ENCODE data around the gene MIB1. TPM values are rescaled to one million over a fixed set of nuclear protein-coding genes. Genes with fewer than 3 reads are reported as not detected.

The MIB1 gene
- total RNA-seq, 1 experiment from 2014 or later: 56.1 TPM

- no TSS peak for BruUV-seq (replicated peaks)
- no peaks in the 10 kb centered on the region for H3K27me3 ChIP-seq (ENCODE audit: insufficient read depth, low read length)
- 0 out of 4 replicates have a peak, but pooled peaks cover 0 to 3% of the 10 kb centered on the region in 2 experiments for H3K36me3 ChIP-seq (ENCODE audit: control insufficient read depth in 1 of 2, insufficient read depth in 2 of 2, low read length in 2 of 2)
- no peak overlapping the region for H3K4me3 ChIP-seq (replicated peaks in 1 of 2; ENCODE audit: low read depth in 1 of 2, low read length in 2 of 2)
- RAD21 ChIA-PET (ENCODE audit: low non-redundant PET in 1 of 2, low total read pairs in 2 of 2, uncharacterized antibody in 2 of 2, unreplicated experiment in 2 of 2): no interaction called here
- H3K79me2 ChIP-seq (ENCODE audit: insufficient read depth, low read length): peaks cover 38% of the 10 kb centered on the region
- H4K20me1 ChIP-seq (ENCODE audit: insufficient read depth): no peaks in the 10 kb centered on the region
- CTCF ChIA-PET: no interaction called here
- no peak overlapping the region for H3K9ac ChIP-seq (ENCODE audit: low read length)
- DNase-seq (ENCODE audit: low read depth, low spot score) (no peak), ATAC-seq (no peak)
- no peak overlapping the region for H3K4me2 ChIP-seq (ENCODE audit: low read length)
- no peaks in the 10 kb centered on the region for H3K9me2 ChIP-seq (ENCODE audit: insufficient read depth)
- no peaks in the 10 kb centered on the region for H3K9me3 ChIP-seq (ENCODE audit: control insufficient read depth in 1 of 2, insufficient read depth in 1 of 2, low read depth in 1 of 2, low read length in 2 of 2)
- H3K27ac ChIP-seq (ENCODE audit: low read depth, low read length): no peak overlapping the region
- no peak for TF ChIP-seq POLR2A (IDR thresholded peaks at IDR 0.05; ENCODE audit: borderline replicate concordance, extremely low read depth, insufficient read depth, insufficient read length)
- TF ChIP-seq YY1 (IDR thresholded peaks at IDR 0.05; ENCODE audit: extremely low read depth, insufficient replicate concordance, low read depth, low read length): no peak
- TF ChIP-seq ATF3 (IDR thresholded peaks at IDR 0.05): no peak
- no peak for TF ChIP-seq EGR1 (IDR thresholded peaks at IDR 0.05; ENCODE audit: low read depth)
- TF ChIP-seq, protein P1, sequence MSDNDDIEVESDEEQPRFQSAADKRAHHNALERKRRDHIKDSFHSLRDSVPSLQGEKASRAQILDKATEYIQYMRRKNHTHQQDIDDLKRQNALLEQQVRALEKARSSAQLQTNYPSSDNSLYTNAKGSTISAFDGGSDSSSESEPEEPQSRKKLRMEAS (IDR thresholded peaks at IDR 0.05): no peak
- TF ChIP-seq SP1 (IDR thresholded peaks at IDR 0.05; ENCODE audit: low read depth): no peak; the same call in 1 of the 2 replicates
- no peak for TF ChIP-seq SRF (IDR thresholded peaks at IDR 0.05; ENCODE audit: low read depth)
- TF ChIP-seq CBX3 (IDR thresholded peaks at IDR 0.05; ENCODE audit: low read depth): no peak
- TF ChIP-seq TCF7L2 (IDR thresholded peaks at IDR 0.05; ENCODE audit: borderline replicate concordance, extremely low read depth, insufficient read depth, insufficient read length): no peak
- TF ChIP-seq, protein P2, sequence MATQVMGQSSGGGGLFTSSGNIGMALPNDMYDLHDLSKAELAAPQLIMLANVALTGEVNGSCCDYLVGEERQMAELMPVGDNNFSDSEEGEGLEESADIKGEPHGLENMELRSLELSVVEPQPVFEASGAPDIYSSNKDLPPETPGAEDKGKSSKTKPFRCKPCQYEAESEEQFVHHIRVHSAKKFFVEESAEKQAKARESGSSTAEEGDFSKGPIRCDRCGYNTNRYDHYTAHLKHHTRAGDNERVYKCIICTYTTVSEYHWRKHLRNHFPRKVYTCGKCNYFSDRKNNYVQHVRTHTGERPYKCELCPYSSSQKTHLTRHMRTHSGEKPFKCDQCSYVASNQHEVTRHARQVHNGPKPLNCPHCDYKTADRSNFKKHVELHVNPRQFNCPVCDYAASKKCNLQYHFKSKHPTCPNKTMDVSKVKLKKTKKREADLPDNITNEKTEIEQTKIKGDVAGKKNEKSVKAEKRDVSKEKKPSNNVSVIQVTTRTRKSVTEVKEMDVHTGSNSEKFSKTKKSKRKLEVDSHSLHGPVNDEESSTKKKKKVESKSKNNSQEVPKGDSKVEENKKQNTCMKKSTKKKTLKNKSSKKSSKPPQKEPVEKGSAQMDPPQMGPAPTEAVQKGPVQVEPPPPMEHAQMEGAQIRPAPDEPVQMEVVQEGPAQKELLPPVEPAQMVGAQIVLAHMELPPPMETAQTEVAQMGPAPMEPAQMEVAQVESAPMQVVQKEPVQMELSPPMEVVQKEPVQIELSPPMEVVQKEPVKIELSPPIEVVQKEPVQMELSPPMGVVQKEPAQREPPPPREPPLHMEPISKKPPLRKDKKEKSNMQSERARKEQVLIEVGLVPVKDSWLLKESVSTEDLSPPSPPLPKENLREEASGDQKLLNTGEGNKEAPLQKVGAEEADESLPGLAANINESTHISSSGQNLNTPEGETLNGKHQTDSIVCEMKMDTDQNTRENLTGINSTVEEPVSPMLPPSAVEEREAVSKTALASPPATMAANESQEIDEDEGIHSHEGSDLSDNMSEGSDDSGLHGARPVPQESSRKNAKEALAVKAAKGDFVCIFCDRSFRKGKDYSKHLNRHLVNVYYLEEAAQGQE (IDR thresholded peaks at IDR 0.05; ENCODE audit: low read depth): no peak
- no peak for TF ChIP-seq RAD21 (IDR thresholded peaks at IDR 0.05; ENCODE audit: low read depth)
- no peak for TF ChIP-seq FOSL1 (IDR thresholded peaks at IDR 0.05; ENCODE audit: low read depth)
- no peak for TF ChIP-seq JUND (IDR thresholded peaks at IDR 0.05)
- TF ChIP-seq ZBTB33 (IDR thresholded peaks at IDR 0.05; ENCODE audit: extremely low read depth, insufficient replicate concordance, low read length): no peak
- no peak for TF ChIP-seq EZH2phosphoT487 (IDR thresholded peaks at IDR 0.05; ENCODE audit: borderline replicate concordance)
- no peak for TF ChIP-seq ZNF274 (IDR thresholded peaks at IDR 0.05; ENCODE audit: low read depth, low read length)
- TF ChIP-seq ELF1 (IDR thresholded peaks at IDR 0.05; ENCODE audit: borderline replicate concordance, low read depth): no peak
- no peak for TF ChIP-seq SIN3A (IDR thresholded peaks at IDR 0.05; ENCODE audit: low read depth)
- no peak for TF ChIP-seq POLR2AphosphoS5 (IDR thresholded peaks at IDR 0.05; ENCODE audit: low read depth, low read length)
- no peak overlapping the region for H2AFZ ChIP-seq (ENCODE audit: low read depth, low read length, poor library complexity, severe bottlenecking)
- POLR2A ChIA-PET: no interaction called here
- intact Hi-C loops (cut with micrococcal nuclease): no loop called here
- H3K4me1 ChIP-seq (ENCODE audit: control insufficient read depth in 1 of 2, insufficient read depth in 2 of 2, low read length in 2 of 2): no peaks in the 10 kb centered on the region
These were observed 23.5 kb downstream of the MIB1 start for GRCh38 chr18:21763846-21764646.

Measured in HCT116 (cell line).